Measurements from ENCODE around the gene NDUFAF8. TPM values are rescaled to one million over a fixed set of nuclear protein-coding genes. Genes with fewer than 3 reads are reported as not detected.

The NDUFAF8 gene
- total RNA-seq, 1 experiment from 2014 or later, result 60.1 TPM

- no peak overlapping the region for H2BK20ac ChIP-seq (ENCODE audit: low read depth, low read length, poor library complexity, severe bottlenecking)
- Mint-ChIP-seq H3K4me3 (peak overlapping the region in 1 of 2 experiments; percentile 6; a peak in 2 of 5 replicates), H3K27ac (peak overlapping the region in 2 of 3 experiments; percentile 19 to 81; a peak in 1 of 7 replicates), H3K27me3 (ENCODE audit: low read depth) (no peaks in the 10 kb centered on the region), H3K9me3 (no peaks in the 10 kb centered on the region; a peak in 1 of 5 replicates), H3K4me1 (peaks cover 15 to 25% of the 10 kb centered on the region in 2 experiments), H3K36me3 (ENCODE audit: insufficient read depth in 1 of 3, low read depth in 3 of 3) (peaks cover 9 to 17% (median 11%) of the 10 kb centered on the region in 3 experiments)
- no peaks in the 10 kb centered on the region for H3K79me1 ChIP-seq (ENCODE audit: insufficient read depth, low read depth, low read length, poor library complexity, severe bottlenecking)
- H4K91ac ChIP-seq (ENCODE audit: insufficient read length, low read depth, low read length), result no peak overlapping the region
- H3K14ac ChIP-seq (ENCODE audit: insufficient read depth, low read length), result no peak overlapping the region
- no peak overlapping the region for H3K4ac ChIP-seq (ENCODE audit: low read depth, low read length)
- H2BK5ac ChIP-seq (ENCODE audit: insufficient read length, low read length), result no peak overlapping the region
- H3K23me2 ChIP-seq (ENCODE audit: insufficient read length, low read depth, low read length, poor library complexity, severe bottlenecking), result no peaks in the 10 kb centered on the region
- H3T11ph ChIP-seq (ENCODE audit: low read length), result no peak overlapping the region
- H2BK15ac ChIP-seq (ENCODE audit: low read depth, low read length), result no peak overlapping the region
- H4K5ac ChIP-seq (ENCODE audit: insufficient read length, low read depth, low read length), result peak overlapping the region; percentile 8
- H2AK5ac ChIP-seq (ENCODE audit: insufficient read length, low read length), result no peak overlapping the region
- no peak overlapping the region for H3K27ac ChIP-seq (ENCODE audit: insufficient read length, low read depth, low read length)
- DNase-seq, result no peak
- WGBS (ENCODE audit: extremely low coverage, insufficient read length, low lambda C conversion rate), result 100% methylated on average over 5 of the region's 19 CpGs
- no peaks in the 10 kb centered on the region for H3K9me3 ChIP-seq (ENCODE audit: control insufficient read depth, low read depth, low read length)
- H3K27me3 ChIP-seq (ENCODE audit: insufficient read depth, low read length), result no peaks in the 10 kb centered on the region
- H3K23ac ChIP-seq (ENCODE audit: insufficient read length, low read depth, low read length), result no peak overlapping the region
- H3K4me2 ChIP-seq (ENCODE audit: insufficient read depth, insufficient read length, low read length), result no peak overlapping the region
- no peak overlapping the region for H2AFZ ChIP-seq (ENCODE audit: low read length)
- TF ChIP-seq, protein P1, sequence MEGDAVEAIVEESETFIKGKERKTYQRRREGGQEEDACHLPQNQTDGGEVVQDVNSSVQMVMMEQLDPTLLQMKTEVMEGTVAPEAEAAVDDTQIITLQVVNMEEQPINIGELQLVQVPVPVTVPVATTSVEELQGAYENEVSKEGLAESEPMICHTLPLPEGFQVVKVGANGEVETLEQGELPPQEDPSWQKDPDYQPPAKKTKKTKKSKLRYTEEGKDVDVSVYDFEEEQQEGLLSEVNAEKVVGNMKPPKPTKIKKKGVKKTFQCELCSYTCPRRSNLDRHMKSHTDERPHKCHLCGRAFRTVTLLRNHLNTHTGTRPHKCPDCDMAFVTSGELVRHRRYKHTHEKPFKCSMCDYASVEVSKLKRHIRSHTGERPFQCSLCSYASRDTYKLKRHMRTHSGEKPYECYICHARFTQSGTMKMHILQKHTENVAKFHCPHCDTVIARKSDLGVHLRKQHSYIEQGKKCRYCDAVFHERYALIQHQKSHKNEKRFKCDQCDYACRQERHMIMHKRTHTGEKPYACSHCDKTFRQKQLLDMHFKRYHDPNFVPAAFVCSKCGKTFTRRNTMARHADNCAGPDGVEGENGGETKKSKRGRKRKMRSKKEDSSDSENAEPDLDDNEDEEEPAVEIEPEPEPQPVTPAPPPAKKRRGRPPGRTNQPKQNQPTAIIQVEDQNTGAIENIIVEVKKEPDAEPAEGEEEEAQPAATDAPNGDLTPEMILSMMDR (conservative IDR thresholded peaks at IDR 0.05), result peak; percentile 80
- H3K18ac ChIP-seq (ENCODE audit: insufficient read length, low read depth, low read length), result no peak overlapping the region
- H2BK12ac ChIP-seq (ENCODE audit: insufficient read length, low read depth, low read length), result no peak overlapping the region
- no peaks in the 10 kb centered on the region for H4K20me1 ChIP-seq (ENCODE audit: control insufficient read depth, insufficient read depth, insufficient read length)
- H4K8ac ChIP-seq (replicated peaks; ENCODE audit: insufficient read length, low read depth, low read length), result no peak overlapping the region
- no peak overlapping the region for H3K56ac ChIP-seq (ENCODE audit: insufficient read length, low read depth, low read length)
- H3K79me2 ChIP-seq (ENCODE audit: insufficient read depth, low read length), result no peaks in the 10 kb centered on the region
- H2BK120ac ChIP-seq (ENCODE audit: low read depth, low read length, poor library complexity, severe bottlenecking), result no peak overlapping the region
- H3K4me1 ChIP-seq (ENCODE audit: insufficient read depth, low read length), result no peaks in the 10 kb centered on the region
- H3K9ac ChIP-seq (ENCODE audit: extremely low read depth, insufficient read length, low read length), result no peak overlapping the region
Observed at GRCh38 chr17:81253358-81254131, 14.4 kb downstream of the NDUFAF8 start.
